Chondrocyte (in vitro differentiated cells): ENCODE results near the gene LRRC66. TPM values are rescaled to one million over a fixed set of nuclear protein-coding genes. Genes with fewer than 3 reads are reported as not detected.

Experiments
- total RNA-seq: library from RNA; stranded (reverse); gene quantifications from 3 replicates; pipeline ENCODE4 v1.2.1, GENCODE V29; 2021

LRRC66 gene
- total RNA-seq, 1 donor from 2014 or later = 0.57 TPM

Other genes starting within 250 kb of the LRRC66 start
- 51.8 to 74.9 TPM (median 69.3 TPM) in 3 replicates for gene DCUN1D4, start 177.2 kb downstream of the LRRC66 start, total RNA-seq
- gene SGCB, start 17.9 kb upstream of the LRRC66 start, total RNA-seq = 91.6 to 105 TPM (median 94.2 TPM) in 3 replicates
- gene SPATA18, start 30.9 kb upstream of the LRRC66 start, total RNA-seq = 17.9 to 18.7 TPM (median 18.6 TPM) in 3 replicates